Activated naive CD4-positive, alpha-beta T cell treated with anti-CD3 and anti-CD28 coated beads for 36 hours (primary cell): ENCODE data around the gene USP3. TPM values are rescaled to one million over a fixed set of nuclear protein-coding genes. Genes with fewer than 3 reads are reported as not detected.
A peak's percentile ranks its signal among the peaks of the same experiment; 100 is the strongest.
"Not testable (repeated sequence)": the region's sequence is repeated elsewhere in the genome, so short reads cannot be mapped to it uniquely, and the experiment has no call there.

Source experiments
- CTCF ChIA-PET: fragments of 350-600 bp; sonication (Branson Sonifier 250); formaldehyde crosslinking; loops from one replicate; lab custom pipeline; 2021; ENCODE audit warnings: antibody characterized with exemption; lab: Charles Lee
- DNase-seq: peaks from one replicate; pipeline ENCODE4 v3.0.0-alpha.2; 2020
- H3K27ac Mint-ChIP-seq: one replicate; pipeline ENCODE4 v1.8.0; 2021; ENCODE audit warnings: mild to moderate bottlenecking, mixed read lengths
- H3K27me3 Mint-ChIP-seq: one replicate; pipeline ENCODE4 v1.8.0; 2021; ENCODE audit warnings: low read depth, mixed read lengths
- H3K36me3 Mint-ChIP-seq: one replicate; pipeline ENCODE4 v1.8.0; 2021; ENCODE audit warnings: low read depth, mixed read lengths
- H3K4me1 Mint-ChIP-seq: one replicate; pipeline ENCODE4 v1.8.0; 2021; ENCODE audit warnings: low read depth, mixed read lengths
- H3K4me3 Mint-ChIP-seq: one replicate; pipeline ENCODE4 v1.8.0; 2021; ENCODE audit warnings: mild to moderate bottlenecking, moderate library complexity, mixed read lengths
- H3K9me3 Mint-ChIP-seq: one replicate; pipeline ENCODE4 v1.8.0; 2021; ENCODE audit warnings: mixed read lengths
- intact Hi-C: fragments of 100-400 bp; cut with micrococcal nuclease; formaldehyde crosslinking; loops from one replicate; pipeline ENCODE4 v1.15.1; 2023
- total RNA-seq, 2 experiments: library from RNA; stranded (reverse); gene quantifications; one replicate each; pipeline ENCODE4 v1.2.3, GENCODE V29; 2021

Gene USP3
- total RNA-seq, 2 experiments from 2014 or later, result 49.9 to 52.2 TPM

- no peak for DNase-seq
- Mint-ChIP-seq H3K27ac (peak overlapping the region; percentile 28), H3K4me1 (peaks cover 89% of the 10 kb centered on the region), H3K4me3 (no peak overlapping the region), H3K27me3 (no peaks in the 10 kb centered on the region), H3K36me3 (no peaks in the 10 kb centered on the region), H3K9me3 (no peaks in the 10 kb centered on the region)
- CTCF ChIA-PET, result interaction anchor here (0.8 to 1.6 kb wide), 3 partner anchors 10 to 80 kb away, joined by 3 to 7 read pairs (median 6); no protein-coding TSS in a partner anchor
- intact Hi-C loops, result loop anchor here (1.0 kb wide), 1 partner anchor 9 kb away; no protein-coding TSS in a partner anchor
Measured at GRCh38 chr15:63519548-63520178, 15.3 kb downstream of the USP3 start.

- H3K27ac Mint-ChIP-seq, DNase-seq, H3K9me3 Mint-ChIP-seq, H3K36me3 Mint-ChIP-seq, H3K4me3 Mint-ChIP-seq, H3K27me3 Mint-ChIP-seq, intact Hi-C loops: not testable (repeated sequence)
- H3K4me1 Mint-ChIP-seq, result peaks cover 89% of the 10 kb centered on the region
- CTCF ChIA-PET, result interaction anchor here (0.8 to 1.7 kb wide), 4 partner anchors 10 to 57 kb away, joined by 3 to 8 read pairs (median 4); no protein-coding TSS in a partner anchor
Measured at GRCh38 chr15:63520462-63520861, 16.1 kb downstream of the USP3 start.

- no peak overlapping the region for H3K27ac Mint-ChIP-seq
- peaks cover 88% of the 10 kb centered on the region for H3K4me1 Mint-ChIP-seq
- intact Hi-C loops, result loop anchor here (2.0 kb wide), 1 partner anchor 21 kb away; no protein-coding TSS in a partner anchor
- H3K4me3 Mint-ChIP-seq, result no peak overlapping the region
- H3K27me3 Mint-ChIP-seq, result no peaks in the 10 kb centered on the region
- CTCF ChIA-PET, result interaction anchor here (0.9 to 1.7 kb wide), 3 partner anchors 9 to 56 kb away, joined by 3 to 8 read pairs (median 5); no protein-coding TSS in a partner anchor
- no peaks in the 10 kb centered on the region for H3K36me3 Mint-ChIP-seq
- H3K9me3 Mint-ChIP-seq, result no peaks in the 10 kb centered on the region
- DNase-seq, result no peak
Measured at GRCh38 chr15:63522225-63522578, 17.8 kb downstream of the USP3 start.

- intact Hi-C loops, result loop anchor here (2.0 kb wide), 1 partner anchor 19 kb away; no protein-coding TSS in a partner anchor
- Mint-ChIP-seq H3K36me3 (no peaks in the 10 kb centered on the region), H3K4me3 (no peak overlapping the region), H3K4me1 (peaks cover 88% of the 10 kb centered on the region), H3K27me3 (no peaks in the 10 kb centered on the region), H3K27ac (no peak overlapping the region), H3K9me3 (no peaks in the 10 kb centered on the region)
- DNase-seq, result no peak
- CTCF ChIA-PET, result interaction anchor here (0.7 to 1.3 kb wide), 2 partner anchors 14 to 57 kb away, joined by 3 to 5 read pairs; no protein-coding TSS in a partner anchor
Measured at GRCh38 chr15:63523306-63523990, 19.1 kb downstream of the USP3 start.

- no peak overlapping the region for H3K27ac Mint-ChIP-seq
- H3K9me3 Mint-ChIP-seq, result no peaks in the 10 kb centered on the region
- DNase-seq, result no peak
- CTCF ChIA-PET, result no interaction called here
- peaks cover 86% of the 10 kb centered on the region for H3K4me1 Mint-ChIP-seq
- no peaks in the 10 kb centered on the region for H3K36me3 Mint-ChIP-seq
- intact Hi-C loops, result no loop called here
- no peak overlapping the region for H3K4me3 Mint-ChIP-seq
- H3K27me3 Mint-ChIP-seq, result no peaks in the 10 kb centered on the region
Measured at GRCh38 chr15:63524316-63525015, 20.1 kb downstream of the USP3 start.

GRCh38 chr15:63526401-63526800, 22.0 kb downstream of the USP3 start:
- no peak for DNase-seq
- CTCF ChIA-PET, result no interaction called here
- peaks cover 90% of the 10 kb centered on the region for H3K4me1 Mint-ChIP-seq
- peaks cover 4% of the 10 kb centered on the region for H3K36me3 Mint-ChIP-seq
- H3K9me3 Mint-ChIP-seq, result no peaks in the 10 kb centered on the region
- intact Hi-C loops, result no loop called here
- no peak overlapping the region for H3K27ac Mint-ChIP-seq
- no peak overlapping the region for H3K4me3 Mint-ChIP-seq
- H3K27me3 Mint-ChIP-seq, result no peaks in the 10 kb centered on the region

- Mint-ChIP-seq H3K9me3 (no peaks in the 10 kb centered on the region), H3K27me3 (no peaks in the 10 kb centered on the region), H3K4me3 (no peak overlapping the region), H3K27ac (peak overlapping the region; percentile 5), H3K36me3 (peaks cover 5% of the 10 kb centered on the region), H3K4me1 (peaks cover 93% of the 10 kb centered on the region)
- intact Hi-C loops, result no loop called here
- CTCF ChIA-PET, result interaction anchor here (1.0 kb wide), 1 partner anchor 16 kb away, joined by 3 read pairs; no protein-coding TSS in a partner anchor
- DNase-seq, result no peak
Measured at GRCh38 chr15:63528138-63528659, 23.8 kb downstream of the USP3 start.

- H3K36me3 Mint-ChIP-seq, result peaks cover 5% of the 10 kb centered on the region
- no peaks in the 10 kb centered on the region for H3K27me3 Mint-ChIP-seq
- CTCF ChIA-PET, result interaction anchor here (1.0 to 3.3 kb wide), 6 partner anchors 9 to 69 kb away, joined by 3 to 17 read pairs (median 6); no protein-coding TSS in a partner anchor
- H3K27ac Mint-ChIP-seq, result peak overlapping the region; percentile 69
- intact Hi-C loops, result no loop called here
- peak; percentile 63 for DNase-seq
- H3K4me3 Mint-ChIP-seq, result peak overlapping the region; percentile 17
- H3K9me3 Mint-ChIP-seq, result no peaks in the 10 kb centered on the region
- peaks cover 86% of the 10 kb centered on the region for H3K4me1 Mint-ChIP-seq
Measured at GRCh38 chr15:63530235-63530634, 25.8 kb downstream of the USP3 start.

GRCh38 chr15:63530752-63531299, 26.4 kb downstream of the USP3 start:
- Mint-ChIP-seq H3K36me3 (peaks cover 6% of the 10 kb centered on the region), H3K27ac (peak overlapping the region; percentile 69), H3K27me3 (no peaks in the 10 kb centered on the region), H3K9me3 (no peaks in the 10 kb centered on the region), H3K4me3 (peak overlapping the region; percentile 20), H3K4me1 (peaks cover 87% of the 10 kb centered on the region)
- intact Hi-C loops, result loop anchor here (1.0 kb wide), 1 partner anchor 25 kb away; no protein-coding TSS in a partner anchor
- peak; percentile 8 for DNase-seq
- CTCF ChIA-PET, result interaction anchor here (0.7 to 3.3 kb wide), 8 partner anchors 9 to 69 kb away, joined by 3 to 17 read pairs (median 6); no protein-coding TSS in a partner anchor

GRCh38 chr15:63531586-63531985, 27.2 kb downstream of the USP3 start:
- CTCF ChIA-PET, result interaction anchor here (0.7 to 3.3 kb wide), 7 partner anchors 10 to 26 kb away, joined by 3 to 17 read pairs (median 6); no protein-coding TSS in a partner anchor
- Mint-ChIP-seq H3K4me3 (no peak overlapping the region), H3K27ac (peak overlapping the region; percentile 69), H3K4me1 (peaks cover 86% of the 10 kb centered on the region), H3K36me3 (peaks cover 9% of the 10 kb centered on the region), H3K9me3 (no peaks in the 10 kb centered on the region), H3K27me3 (no peaks in the 10 kb centered on the region)
- no peak for DNase-seq
- intact Hi-C loops, result loop anchor here (1.0 kb wide), 1 partner anchor 25 kb away; no protein-coding TSS in a partner anchor

- Mint-ChIP-seq H3K27me3 (no peaks in the 10 kb centered on the region), H3K9me3 (no peaks in the 10 kb centered on the region), H3K4me1 (peaks cover 79% of the 10 kb centered on the region), H3K4me3 (no peak overlapping the region), H3K36me3 (peaks cover 10% of the 10 kb centered on the region), H3K27ac (no peak overlapping the region)
- no peak for DNase-seq
- CTCF ChIA-PET, result interaction anchor here (1.0 to 3.3 kb wide), 5 partner anchors 10 to 27 kb away, joined by 4 to 17 read pairs (median 8); no protein-coding TSS in a partner anchor
- intact Hi-C loops, result no loop called here
Measured at GRCh38 chr15:63532307-63532744, 27.9 kb downstream of the USP3 start.
